Measurements from ENCODE around the gene ELMO1. TPM values are rescaled to one million over a fixed set of nuclear protein-coding genes. Genes with fewer than 3 reads are reported as not detected.

The ELMO1 gene
- total RNA-seq, 1 donor from 2014 or later, result 60.1 TPM

GRCh38 chr7:37186753-37187152 is 261.9 kb downstream of the ELMO1 start:
- no peak overlapping the region for H3K27ac ChIP-seq
- no peak overlapping the region for H3K4me3 ChIP-seq
- no peak for TF ChIP-seq CTCF (IDR thresholded peaks at IDR 0.05)
- H3K9me3 ChIP-seq, result no peaks in the 10 kb centered on the region
- intact Hi-C loops (cut with DNase I), result no loop called here
- H3K27me3 ChIP-seq (ENCODE audit: low read depth), result no peaks in the 10 kb centered on the region
- ATAC-seq (no peak), DNase-seq (no peak)
- peaks cover 9% of the 10 kb centered on the region for H3K4me1 ChIP-seq
- H3K36me3 ChIP-seq, result no peaks in the 10 kb centered on the region

- Histone ChIP-seq H3K27ac (no peak overlapping the region), H3K27me3 (ENCODE audit: low read depth) (no peaks in the 10 kb centered on the region), H3K9me3 (no peaks in the 10 kb centered on the region), H3K36me3 (no peaks in the 10 kb centered on the region), H3K4me3 (no peak overlapping the region), H3K4me1 (peaks cover 12% of the 10 kb centered on the region)
- TF ChIP-seq CTCF (IDR thresholded peaks at IDR 0.05), result no peak
- no peak for DNase-seq
- no peak for ATAC-seq
- intact Hi-C loops (cut with DNase I), result no loop called here
Observed at GRCh38 chr7:37181550-37181932, 267.1 kb downstream of the ELMO1 start.

GRCh38 chr7:37180828-37181549 is 267.7 kb downstream of the ELMO1 start:
- Histone ChIP-seq H3K27me3 (ENCODE audit: low read depth) (no peaks in the 10 kb centered on the region), H3K9me3 (no peaks in the 10 kb centered on the region), H3K27ac (no peak overlapping the region), H3K4me1 (peaks cover 12% of the 10 kb centered on the region), H3K36me3 (no peaks in the 10 kb centered on the region), H3K4me3 (no peak overlapping the region)
- ATAC-seq (no peak), DNase-seq (no peak)
- TF ChIP-seq CTCF (IDR thresholded peaks at IDR 0.05), result no peak
- intact Hi-C loops (cut with DNase I), result no loop called here

- Histone ChIP-seq H3K27me3 (ENCODE audit: low read depth) (no peaks in the 10 kb centered on the region), H3K4me1 (no peaks in the 10 kb centered on the region), H3K9me3 (no peaks in the 10 kb centered on the region), H3K36me3 (peaks cover 4% of the 10 kb centered on the region), H3K27ac (no peak overlapping the region), H3K4me3 (no peak overlapping the region)
- intact Hi-C loops (cut with DNase I), result loop anchor here (5.0 kb wide), 1 partner anchor 209 kb away; no protein-coding TSS in a partner anchor
- ATAC-seq (no peak), DNase-seq (no peak)
- TF ChIP-seq CTCF (IDR thresholded peaks at IDR 0.05), result no peak
Observed at GRCh38 chr7:37176079-37176478, 272.6 kb downstream of the ELMO1 start.

- no peaks in the 10 kb centered on the region for H3K4me1 ChIP-seq
- H3K9me3 ChIP-seq, result no peaks in the 10 kb centered on the region
- ATAC-seq, result no peak
- intact Hi-C loops (cut with DNase I), result no loop called here
- no peaks in the 10 kb centered on the region for H3K27me3 ChIP-seq (ENCODE audit: low read depth)
- no peak for TF ChIP-seq CTCF (IDR thresholded peaks at IDR 0.05)
- no peak overlapping the region for H3K4me3 ChIP-seq
- DNase-seq, result no peak
- peaks cover 4% of the 10 kb centered on the region for H3K36me3 ChIP-seq
- H3K27ac ChIP-seq, result no peak overlapping the region
Observed at GRCh38 chr7:37174460-37174859, 274.2 kb downstream of the ELMO1 start.

Data from lower lobe of right lung (tissue), 2 donors.